ENCODE results near the gene DPYD.

The DPYD gene

GRCh38 chr1:97740891-97741290, 179.9 kb downstream of the DPYD start:
- DNase-seq (ENCODE audit: low read depth), result no peak
- H3K4me3 ChIP-seq (ENCODE audit: low read depth, low read length), result no peak overlapping the region
- TF ChIP-seq, protein P1, sequence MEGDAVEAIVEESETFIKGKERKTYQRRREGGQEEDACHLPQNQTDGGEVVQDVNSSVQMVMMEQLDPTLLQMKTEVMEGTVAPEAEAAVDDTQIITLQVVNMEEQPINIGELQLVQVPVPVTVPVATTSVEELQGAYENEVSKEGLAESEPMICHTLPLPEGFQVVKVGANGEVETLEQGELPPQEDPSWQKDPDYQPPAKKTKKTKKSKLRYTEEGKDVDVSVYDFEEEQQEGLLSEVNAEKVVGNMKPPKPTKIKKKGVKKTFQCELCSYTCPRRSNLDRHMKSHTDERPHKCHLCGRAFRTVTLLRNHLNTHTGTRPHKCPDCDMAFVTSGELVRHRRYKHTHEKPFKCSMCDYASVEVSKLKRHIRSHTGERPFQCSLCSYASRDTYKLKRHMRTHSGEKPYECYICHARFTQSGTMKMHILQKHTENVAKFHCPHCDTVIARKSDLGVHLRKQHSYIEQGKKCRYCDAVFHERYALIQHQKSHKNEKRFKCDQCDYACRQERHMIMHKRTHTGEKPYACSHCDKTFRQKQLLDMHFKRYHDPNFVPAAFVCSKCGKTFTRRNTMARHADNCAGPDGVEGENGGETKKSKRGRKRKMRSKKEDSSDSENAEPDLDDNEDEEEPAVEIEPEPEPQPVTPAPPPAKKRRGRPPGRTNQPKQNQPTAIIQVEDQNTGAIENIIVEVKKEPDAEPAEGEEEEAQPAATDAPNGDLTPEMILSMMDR (IDR thresholded peaks at IDR 0.05; ENCODE audit: control insufficient read depth, extremely low read depth, insufficient read depth), result no peak

GRCh38 chr1:97739596-97740103, 181.2 kb downstream of the DPYD start:
- H3K4me3 ChIP-seq (ENCODE audit: low read depth, low read length), result no peak overlapping the region
- TF ChIP-seq, protein P1 (IDR thresholded peaks at IDR 0.05; ENCODE audit: control insufficient read depth, extremely low read depth, insufficient read depth), result no peak
- no peak for DNase-seq (ENCODE audit: low read depth)

DNA sequence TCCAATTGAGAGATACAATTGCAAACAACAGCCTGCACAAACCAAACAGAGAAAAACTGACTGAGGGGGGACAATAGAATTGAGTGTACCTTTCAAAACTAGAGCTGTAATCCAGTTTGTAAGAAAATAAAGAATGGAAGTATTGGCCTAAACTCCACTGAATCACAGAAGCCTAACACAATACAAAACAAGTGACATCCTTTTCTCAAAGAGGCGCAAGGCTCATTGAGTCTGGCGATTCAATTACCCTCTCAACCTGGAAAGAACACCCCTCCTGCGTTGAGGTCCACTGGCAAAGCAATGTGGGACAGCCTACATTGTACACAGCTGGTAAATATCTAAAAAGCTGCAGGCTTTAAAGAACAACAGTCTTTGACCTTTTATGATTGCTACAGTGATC, 182.6 kb downstream of the DPYD start:
- no peak for DNase-seq (ENCODE audit: low read depth)
- H3K4me3 ChIP-seq (ENCODE audit: low read depth, low read length), result no peak overlapping the region
- TF ChIP-seq, protein P1 (IDR thresholded peaks at IDR 0.05; ENCODE audit: control insufficient read depth, extremely low read depth, insufficient read depth), result no peak

DNA sequence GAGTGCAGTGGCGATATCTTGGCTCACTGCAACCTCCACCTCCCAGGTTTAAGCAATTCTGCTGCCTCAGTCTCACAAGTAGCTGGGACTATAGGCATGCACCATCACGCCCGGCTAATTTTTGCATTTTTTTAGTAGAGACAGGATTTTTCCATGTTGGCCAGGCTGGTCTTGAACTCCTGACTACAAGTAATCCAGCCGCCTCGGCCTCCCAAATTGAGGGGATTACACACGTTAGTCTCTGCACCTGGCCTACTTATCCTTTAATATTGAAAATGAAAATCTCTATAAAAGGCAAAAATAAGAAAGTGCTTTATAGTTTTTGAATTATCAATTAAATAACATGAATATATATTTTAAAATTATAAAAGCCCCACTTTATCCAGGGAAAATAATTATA, 190.6 kb downstream of the DPYD start:
- TF ChIP-seq, protein P1 (IDR thresholded peaks at IDR 0.05; ENCODE audit: control insufficient read depth, extremely low read depth, insufficient read depth), result no peak
- no peak overlapping the region for H3K4me3 ChIP-seq (ENCODE audit: low read depth, low read length)
- DNase-seq (ENCODE audit: low read depth), result no peak

DNA sequence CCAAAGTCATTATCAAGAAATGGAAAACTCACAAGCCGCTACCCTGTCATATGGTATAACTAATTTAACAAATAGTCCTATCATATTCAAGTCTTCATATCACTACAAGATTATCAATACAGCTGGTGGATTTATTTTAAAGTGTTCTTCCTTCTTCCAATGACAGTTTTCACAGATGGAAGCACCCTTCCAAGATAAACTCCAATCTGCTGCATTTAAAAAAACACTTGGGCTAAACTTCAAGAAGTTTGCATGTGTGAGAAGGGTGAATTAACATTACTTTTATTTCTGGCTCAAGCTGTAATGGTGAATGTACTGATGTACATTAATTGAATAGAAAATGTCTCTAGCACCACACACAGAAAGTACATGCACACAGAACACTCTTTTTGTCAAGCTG, 192.4 kb downstream of the DPYD start:
- TF ChIP-seq, protein P1 (IDR thresholded peaks at IDR 0.05; ENCODE audit: control insufficient read depth, extremely low read depth, insufficient read depth), result no peak
- H3K4me3 ChIP-seq (ENCODE audit: low read depth, low read length), result no peak overlapping the region
- DNase-seq (ENCODE audit: low read depth), result no peak

- TF ChIP-seq, protein P1 (IDR thresholded peaks at IDR 0.05; ENCODE audit: control insufficient read depth, extremely low read depth, insufficient read depth), result no peak
- DNase-seq (ENCODE audit: low read depth), result no peak
These were observed 193.8 kb downstream of the DPYD start for GRCh38 chr1:97727029-97727428.

GRCh38 chr1:97726386-97726785, 194.4 kb downstream of the DPYD start:
- DNase-seq (ENCODE audit: low read depth), result no peak
- H3K4me3 ChIP-seq (ENCODE audit: low read depth, low read length), result no peak overlapping the region
- TF ChIP-seq, protein P1 (IDR thresholded peaks at IDR 0.05; ENCODE audit: control insufficient read depth, extremely low read depth, insufficient read depth), result no peak

More at GRCh38 chr1:97727029-97727428, 193.8 kb downstream of the DPYD start:
- no peak overlapping the region for H3K4me3 ChIP-seq (ENCODE audit: low read depth, low read length)
